Measurements from ENCODE around the gene SLC43A2. TPM values are rescaled to one million over a fixed set of nuclear protein-coding genes. Genes with fewer than 3 reads are reported as not detected.

Gene SLC43A2
- total RNA-seq, 1 experiment from 2014 or later = 11.0 TPM

DNA sequence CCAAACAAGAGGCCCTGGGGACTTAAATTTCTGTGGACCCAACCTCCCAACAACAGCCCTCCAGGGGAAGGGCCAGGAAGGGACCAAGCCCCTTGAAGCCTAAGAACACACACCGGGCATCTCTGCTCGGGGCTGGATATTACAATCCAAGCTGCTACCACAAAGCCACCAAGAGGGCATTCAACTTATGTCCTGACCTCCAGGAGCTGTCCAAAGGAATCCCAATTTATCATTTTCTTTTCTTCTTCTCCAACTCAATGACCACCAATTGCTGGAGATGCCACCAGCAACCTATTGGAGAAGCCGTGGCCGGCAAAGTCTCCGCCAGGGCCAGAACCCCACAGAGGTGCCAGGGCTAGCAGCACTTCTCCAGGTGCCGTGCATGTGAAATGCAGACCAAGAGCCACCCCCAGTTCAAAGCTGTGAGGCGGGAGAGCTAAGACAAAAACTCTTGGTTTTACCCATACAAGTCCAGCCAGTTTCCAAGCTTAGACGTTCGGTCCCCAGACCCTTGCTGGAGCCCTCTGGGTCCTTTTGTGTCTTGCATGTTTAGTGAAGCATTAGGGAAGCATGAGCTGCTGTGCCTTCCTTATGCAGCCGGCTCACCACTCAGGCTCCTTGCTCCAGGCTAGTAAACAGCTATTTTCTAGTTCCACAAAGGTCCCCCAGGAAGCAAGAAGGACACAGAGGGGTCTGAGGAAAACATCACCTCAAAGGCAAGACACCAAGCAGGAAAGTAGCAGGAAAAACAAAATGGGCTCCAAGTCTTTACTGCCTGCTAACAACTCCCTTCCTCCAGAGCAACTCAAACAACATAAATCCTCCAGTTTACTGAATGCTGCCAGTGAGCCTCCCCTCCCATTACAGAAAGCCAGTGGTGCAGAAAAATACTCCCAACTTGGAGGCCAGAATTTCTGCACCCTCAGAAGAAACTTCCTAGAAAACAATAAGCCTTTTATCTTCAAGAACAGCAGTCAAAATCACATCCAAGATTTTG lies 69.3 kb downstream of the SLC43A2 start:
- Mint-ChIP-seq H3K4me3 (no peak overlapping the region; the same call in 1 of the 2 replicates), H3K27ac (peak overlapping the region; percentile 70), H3K4me1 (peaks cover 31% of the 10 kb centered on the region), H3K9me3 (no peaks in the 10 kb centered on the region), H3K36me3 (no peaks in the 10 kb centered on the region; the same call in 1 of the 2 replicates), H3K27me3 (ENCODE audit: low read depth) (peaks cover 9% of the 10 kb centered on the region)
- ATAC-seq = no peak
- no peak for TF ChIP-seq ZNF263 (CRISPR knock-in tag; IDR thresholded peaks at IDR 0.05; ENCODE audit: low read depth)
- TF ChIP-seq ZNF121 (CRISPR knock-in tag; IDR thresholded peaks at IDR 0.05) = no peak
- no peak for TF ChIP-seq MYBL2 (CRISPR knock-in tag; IDR thresholded peaks at IDR 0.05)
- TF ChIP-seq FOXP1 (CRISPR knock-in tag; IDR thresholded peaks at IDR 0.05; ENCODE audit: borderline replicate concordance) = no peak
- TF ChIP-seq, protein P1, sequence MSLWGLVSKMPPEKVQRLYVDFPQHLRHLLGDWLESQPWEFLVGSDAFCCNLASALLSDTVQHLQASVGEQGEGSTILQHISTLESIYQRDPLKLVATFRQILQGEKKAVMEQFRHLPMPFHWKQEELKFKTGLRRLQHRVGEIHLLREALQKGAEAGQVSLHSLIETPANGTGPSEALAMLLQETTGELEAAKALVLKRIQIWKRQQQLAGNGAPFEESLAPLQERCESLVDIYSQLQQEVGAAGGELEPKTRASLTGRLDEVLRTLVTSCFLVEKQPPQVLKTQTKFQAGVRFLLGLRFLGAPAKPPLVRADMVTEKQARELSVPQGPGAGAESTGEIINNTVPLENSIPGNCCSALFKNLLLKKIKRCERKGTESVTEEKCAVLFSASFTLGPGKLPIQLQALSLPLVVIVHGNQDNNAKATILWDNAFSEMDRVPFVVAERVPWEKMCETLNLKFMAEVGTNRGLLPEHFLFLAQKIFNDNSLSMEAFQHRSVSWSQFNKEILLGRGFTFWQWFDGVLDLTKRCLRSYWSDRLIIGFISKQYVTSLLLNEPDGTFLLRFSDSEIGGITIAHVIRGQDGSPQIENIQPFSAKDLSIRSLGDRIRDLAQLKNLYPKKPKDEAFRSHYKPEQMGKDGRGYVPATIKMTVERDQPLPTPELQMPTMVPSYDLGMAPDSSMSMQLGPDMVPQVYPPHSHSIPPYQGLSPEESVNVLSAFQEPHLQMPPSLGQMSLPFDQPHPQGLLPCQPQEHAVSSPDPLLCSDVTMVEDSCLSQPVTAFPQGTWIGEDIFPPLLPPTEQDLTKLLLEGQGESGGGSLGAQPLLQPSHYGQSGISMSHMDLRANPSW (CRISPR knock-in tag; conservative IDR thresholded peaks at IDR 0.05; ENCODE audit: low read depth) = no peak
- TF ChIP-seq, protein P2, sequence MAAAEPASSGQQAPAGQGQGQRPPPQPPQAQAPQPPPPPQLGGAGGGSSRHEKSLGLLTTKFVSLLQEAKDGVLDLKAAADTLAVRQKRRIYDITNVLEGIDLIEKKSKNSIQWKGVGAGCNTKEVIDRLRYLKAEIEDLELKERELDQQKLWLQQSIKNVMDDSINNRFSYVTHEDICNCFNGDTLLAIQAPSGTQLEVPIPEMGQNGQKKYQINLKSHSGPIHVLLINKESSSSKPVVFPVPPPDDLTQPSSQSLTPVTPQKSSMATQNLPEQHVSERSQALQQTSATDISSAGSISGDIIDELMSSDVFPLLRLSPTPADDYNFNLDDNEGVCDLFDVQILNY (CRISPR knock-in tag; IDR thresholded peaks at IDR 0.05) = no peak
- no peak for TF ChIP-seq ZNF232 (CRISPR knock-in tag; IDR thresholded peaks at IDR 0.05)
- TF ChIP-seq, protein P3, sequence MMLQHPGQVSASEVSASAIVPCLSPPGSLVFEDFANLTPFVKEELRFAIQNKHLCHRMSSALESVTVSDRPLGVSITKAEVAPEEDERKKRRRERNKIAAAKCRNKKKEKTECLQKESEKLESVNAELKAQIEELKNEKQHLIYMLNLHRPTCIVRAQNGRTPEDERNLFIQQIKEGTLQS (CRISPR knock-in tag; conservative IDR thresholded peaks at IDR 0.05) = no peak
- TF ChIP-seq, protein P4, sequence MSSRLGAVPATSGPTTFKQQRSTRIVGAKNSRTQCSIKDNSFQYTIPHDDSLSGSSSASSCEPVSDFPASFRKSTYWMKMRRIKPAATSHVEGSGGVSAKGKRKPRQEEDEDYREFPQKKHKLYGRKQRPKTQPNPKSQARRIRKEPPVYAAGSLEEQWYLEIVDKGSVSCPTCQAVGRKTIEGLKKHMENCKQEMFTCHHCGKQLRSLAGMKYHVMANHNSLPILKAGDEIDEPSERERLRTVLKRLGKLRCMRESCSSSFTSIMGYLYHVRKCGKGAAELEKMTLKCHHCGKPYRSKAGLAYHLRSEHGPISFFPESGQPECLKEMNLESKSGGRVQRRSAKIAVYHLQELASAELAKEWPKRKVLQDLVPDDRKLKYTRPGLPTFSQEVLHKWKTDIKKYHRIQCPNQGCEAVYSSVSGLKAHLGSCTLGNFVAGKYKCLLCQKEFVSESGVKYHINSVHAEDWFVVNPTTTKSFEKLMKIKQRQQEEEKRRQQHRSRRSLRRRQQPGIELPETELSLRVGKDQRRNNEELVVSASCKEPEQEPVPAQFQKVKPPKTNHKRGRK (CRISPR knock-in tag; IDR thresholded peaks at IDR 0.05; ENCODE audit: borderline replicate concordance) = no peak
- TF ChIP-seq, protein P5, sequence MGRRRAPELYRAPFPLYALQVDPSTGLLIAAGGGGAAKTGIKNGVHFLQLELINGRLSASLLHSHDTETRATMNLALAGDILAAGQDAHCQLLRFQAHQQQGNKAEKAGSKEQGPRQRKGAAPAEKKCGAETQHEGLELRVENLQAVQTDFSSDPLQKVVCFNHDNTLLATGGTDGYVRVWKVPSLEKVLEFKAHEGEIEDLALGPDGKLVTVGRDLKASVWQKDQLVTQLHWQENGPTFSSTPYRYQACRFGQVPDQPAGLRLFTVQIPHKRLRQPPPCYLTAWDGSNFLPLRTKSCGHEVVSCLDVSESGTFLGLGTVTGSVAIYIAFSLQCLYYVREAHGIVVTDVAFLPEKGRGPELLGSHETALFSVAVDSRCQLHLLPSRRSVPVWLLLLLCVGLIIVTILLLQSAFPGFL (CRISPR knock-in tag; IDR thresholded peaks at IDR 0.05; ENCODE audit: borderline replicate concordance) = no peak
- TF ChIP-seq, protein P6, sequence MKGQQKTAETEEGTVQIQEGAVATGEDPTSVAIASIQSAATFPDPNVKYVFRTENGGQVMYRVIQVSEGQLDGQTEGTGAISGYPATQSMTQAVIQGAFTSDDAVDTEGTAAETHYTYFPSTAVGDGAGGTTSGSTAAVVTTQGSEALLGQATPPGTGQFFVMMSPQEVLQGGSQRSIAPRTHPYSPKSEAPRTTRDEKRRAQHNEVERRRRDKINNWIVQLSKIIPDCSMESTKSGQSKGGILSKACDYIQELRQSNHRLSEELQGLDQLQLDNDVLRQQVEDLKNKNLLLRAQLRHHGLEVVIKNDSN (CRISPR knock-in tag; IDR thresholded peaks at IDR 0.05) = no peak
- TF ChIP-seq CBFB (CRISPR knock-in tag; IDR thresholded peaks at IDR 0.05; ENCODE audit: low read depth) = no peak
- TF ChIP-seq, protein P7, sequence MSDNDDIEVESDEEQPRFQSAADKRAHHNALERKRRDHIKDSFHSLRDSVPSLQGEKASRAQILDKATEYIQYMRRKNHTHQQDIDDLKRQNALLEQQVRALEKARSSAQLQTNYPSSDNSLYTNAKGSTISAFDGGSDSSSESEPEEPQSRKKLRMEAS (CRISPR knock-in tag; IDR thresholded peaks at IDR 0.05) = no peak
- no peak for TF ChIP-seq SMAD3 (CRISPR knock-in tag; IDR thresholded peaks at IDR 0.05; ENCODE audit: borderline replicate concordance)
- no peak for TF ChIP-seq ETV6 (CRISPR knock-in tag; IDR thresholded peaks at IDR 0.05)
- no peak for TF ChIP-seq ZNF423 (CRISPR knock-in tag; IDR thresholded peaks at IDR 0.05)
- no peak for TF ChIP-seq ZNF396 (CRISPR knock-in tag; IDR thresholded peaks at IDR 0.05; ENCODE audit: borderline replicate concordance)
- no peak for TF ChIP-seq SP1 (CRISPR knock-in tag; conservative IDR thresholded peaks at IDR 0.05)
- no peak for TF ChIP-seq NFYB (CRISPR knock-in tag; conservative IDR thresholded peaks at IDR 0.05; ENCODE audit: low read depth)
- TF ChIP-seq TEAD4 (CRISPR knock-in tag; IDR thresholded peaks at IDR 0.05) = no peak
- CTCF ChIA-PET = interaction anchor here (0.8 to 1.3 kb wide), 2 partner anchors 15 to 71 kb away, joined by 4 read pairs; no protein-coding TSS in a partner anchor
- POLR2A ChIA-PET = no interaction called here
- DNase-seq (ENCODE audit: low spot score) = no peak
